ENCODE data around the gene TMCO6.
A peak's percentile ranks its signal among the peaks of the same experiment; 100 is the strongest.
"Not testable (repeated sequence)": the region's sequence is repeated elsewhere in the genome, so short reads cannot be mapped to it uniquely, and the experiment has no call there.

Gene TMCO6

GRCh38 chr5:140603734-140604133, 35.5 kb upstream of the TMCO6 start:
- no peak overlapping the region for H3K27ac ChIP-seq (ENCODE audit: low read length)

GRCh38 chr5:140605879-140606278, 33.4 kb upstream of the TMCO6 start:
- Histone ChIP-seq H3K9me3 (ENCODE audit: control insufficient read depth in 1 of 2, low read length in 2 of 2) (no peaks in the 10 kb centered on the region), H3K36me3 (ENCODE audit: control insufficient read depth in 1 of 2, insufficient read depth in 2 of 2, low read length in 2 of 2) (no peaks in the 10 kb centered on the region), H3K27me3 (ENCODE audit: low read depth, low read length) (no peaks in the 10 kb centered on the region), H3K4me1 (ENCODE audit: control insufficient read depth in 1 of 2, insufficient read depth in 2 of 2, low read length in 2 of 2) (peaks cover 0 to 9% of the 10 kb centered on the region in 2 donors), H3K27ac (ENCODE audit: low read length) (no peak overlapping the region), H3K4me3 (ENCODE audit: low read depth in 1 of 2, low read length in 2 of 2) (no peak overlapping the region)

More at GRCh38 chr5:140603734-140604133, 35.5 kb upstream of the TMCO6 start:
- H3K9me3 ChIP-seq (ENCODE audit: control insufficient read depth in 1 of 2, low read length in 2 of 2): no peaks in the 10 kb centered on the region
- H3K36me3 ChIP-seq (ENCODE audit: control insufficient read depth in 1 of 2, insufficient read depth in 2 of 2, low read length in 2 of 2): no peaks in the 10 kb centered on the region
- no peak overlapping the region for H3K4me3 ChIP-seq (ENCODE audit: low read depth in 1 of 2, low read length in 2 of 2)
- H3K4me1 ChIP-seq (ENCODE audit: control insufficient read depth in 1 of 2, insufficient read depth in 2 of 2, low read length in 2 of 2): peaks cover 0 to 6% of the 10 kb centered on the region in 2 donors
- no peaks in the 10 kb centered on the region for H3K27me3 ChIP-seq (ENCODE audit: low read depth, low read length)

GRCh38 chr5:140607031-140607430, 32.2 kb upstream of the TMCO6 start:
- Histone ChIP-seq H3K4me3 (ENCODE audit: low read depth in 1 of 2, low read length in 2 of 2) (no peak overlapping the region), H3K27ac (ENCODE audit: low read length) (no peak overlapping the region)

GRCh38 chr5:140608722-140609121, 30.5 kb upstream of the TMCO6 start:
- Histone ChIP-seq H3K36me3 (ENCODE audit: control insufficient read depth in 1 of 2, insufficient read depth in 2 of 2, low read length in 2 of 2) (no peaks in the 10 kb centered on the region), H3K4me3 (ENCODE audit: low read depth in 1 of 2, low read length in 2 of 2) (no peak overlapping the region), H3K4me1 (ENCODE audit: control insufficient read depth in 1 of 2, insufficient read depth in 2 of 2, low read length in 2 of 2) (peaks cover 0 to 9% of the 10 kb centered on the region in 2 donors), H3K9me3 (ENCODE audit: control insufficient read depth in 1 of 2, low read length in 2 of 2) (no peaks in the 10 kb centered on the region), H3K27ac (ENCODE audit: low read length) (peak overlapping the region; percentile 63), H3K27me3 (ENCODE audit: low read depth, low read length) (no peaks in the 10 kb centered on the region)

More at GRCh38 chr5:140607031-140607430, 32.2 kb upstream of the TMCO6 start:
- Histone ChIP-seq H3K27me3 (ENCODE audit: low read depth, low read length) (no peaks in the 10 kb centered on the region), H3K36me3 (ENCODE audit: control insufficient read depth in 1 of 2, insufficient read depth in 2 of 2, low read length in 2 of 2) (no peaks in the 10 kb centered on the region), H3K9me3 (ENCODE audit: control insufficient read depth in 1 of 2, low read length in 2 of 2) (no peaks in the 10 kb centered on the region), H3K4me1 (ENCODE audit: control insufficient read depth in 1 of 2, insufficient read depth in 2 of 2, low read length in 2 of 2) (peaks cover 0 to 9% of the 10 kb centered on the region in 2 donors)

- no peak overlapping the region for H3K4me3 ChIP-seq (ENCODE audit: low read depth in 1 of 2, low read length in 2 of 2)
- H3K36me3 ChIP-seq (ENCODE audit: control insufficient read depth in 1 of 2, insufficient read depth in 2 of 2, low read length in 2 of 2): no peaks in the 10 kb centered on the region
- H3K4me1 ChIP-seq (ENCODE audit: control insufficient read depth in 1 of 2, insufficient read depth in 2 of 2, low read length in 2 of 2): peaks cover 0 to 9% of the 10 kb centered on the region in 2 donors
- H3K27me3 ChIP-seq (ENCODE audit: low read depth, low read length): no peaks in the 10 kb centered on the region
- H3K27ac ChIP-seq (ENCODE audit: low read length): peak overlapping the region; percentile 63
- H3K9me3 ChIP-seq (ENCODE audit: control insufficient read depth in 1 of 2, low read length in 2 of 2): no peaks in the 10 kb centered on the region
Observed at GRCh38 chr5:140609126-140609525, 30.1 kb upstream of the TMCO6 start.

GRCh38 chr5:140611020-140611521, 28.2 kb upstream of the TMCO6 start:
- H3K4me1 ChIP-seq (ENCODE audit: control insufficient read depth in 1 of 2, insufficient read depth in 2 of 2, low read length in 2 of 2): peaks cover 0 to 9% of the 10 kb centered on the region in 2 donors
- H3K36me3 ChIP-seq (ENCODE audit: control insufficient read depth in 1 of 2, insufficient read depth in 2 of 2, low read length in 2 of 2): no peaks in the 10 kb centered on the region
- peak overlapping the region; percentile 25 for H3K27ac ChIP-seq (ENCODE audit: low read length)
- no peaks in the 10 kb centered on the region for H3K27me3 ChIP-seq (ENCODE audit: low read depth, low read length)
- H3K9me3 ChIP-seq (ENCODE audit: control insufficient read depth in 1 of 2, low read length in 2 of 2): no peaks in the 10 kb centered on the region
- no peak overlapping the region for H3K4me3 ChIP-seq (ENCODE audit: low read depth in 1 of 2, low read length in 2 of 2)

GRCh38 chr5:140622301-140622700, 16.9 kb upstream of the TMCO6 start:
- H3K4me1 ChIP-seq (ENCODE audit: control insufficient read depth in 1 of 2, insufficient read depth in 2 of 2, low read length in 2 of 2): no peaks in the 10 kb centered on the region
- H3K4me3 ChIP-seq (ENCODE audit: low read depth in 1 of 2, low read length in 2 of 2): no peak overlapping the region
- no peak overlapping the region for H3K27ac ChIP-seq (ENCODE audit: low read length)
- H3K36me3 ChIP-seq (ENCODE audit: control insufficient read depth in 1 of 2, insufficient read depth in 2 of 2, low read length in 2 of 2): no peaks in the 10 kb centered on the region
- no peaks in the 10 kb centered on the region for H3K9me3 ChIP-seq (ENCODE audit: control insufficient read depth in 1 of 2, low read length in 2 of 2)
- no peaks in the 10 kb centered on the region for H3K27me3 ChIP-seq (ENCODE audit: low read depth, low read length)

- not testable (repeated sequence) for H3K27ac ChIP-seq (ENCODE audit: low read length); H3K27me3 ChIP-seq (ENCODE audit: low read depth, low read length); H3K9me3 ChIP-seq (ENCODE audit: control insufficient read depth in 1 of 2, low read length in 2 of 2); H3K36me3 ChIP-seq (ENCODE audit: control insufficient read depth in 1 of 2, insufficient read depth in 2 of 2, low read length in 2 of 2); H3K4me3 ChIP-seq (ENCODE audit: low read depth in 1 of 2, low read length in 2 of 2); H3K4me1 ChIP-seq (ENCODE audit: control insufficient read depth in 1 of 2, insufficient read depth in 2 of 2, low read length in 2 of 2)
Observed at GRCh38 chr5:140623061-140623460, 16.2 kb upstream of the TMCO6 start.

- H3K27ac ChIP-seq (ENCODE audit: low read length); H3K4me3 ChIP-seq (ENCODE audit: low read depth in 1 of 2, low read length in 2 of 2); H3K4me1 ChIP-seq (ENCODE audit: control insufficient read depth in 1 of 2, insufficient read depth in 2 of 2, low read length in 2 of 2); H3K9me3 ChIP-seq (ENCODE audit: control insufficient read depth in 1 of 2, low read length in 2 of 2); H3K27me3 ChIP-seq (ENCODE audit: low read depth, low read length); H3K36me3 ChIP-seq (ENCODE audit: control insufficient read depth in 1 of 2, insufficient read depth in 2 of 2, low read length in 2 of 2): not testable (repeated sequence)
Observed at GRCh38 chr5:140624886-140625285, 14.4 kb upstream of the TMCO6 start.

- Histone ChIP-seq H3K27ac (ENCODE audit: low read length) (no peak overlapping the region), H3K4me3 (ENCODE audit: low read depth in 1 of 2, low read length in 2 of 2) (no peak overlapping the region), H3K4me1 (ENCODE audit: control insufficient read depth in 1 of 2, insufficient read depth in 2 of 2, low read length in 2 of 2) (peaks cover 0 to 10% of the 10 kb centered on the region in 2 donors), H3K36me3 (ENCODE audit: control insufficient read depth in 1 of 2, insufficient read depth in 2 of 2, low read length in 2 of 2) (no peaks in the 10 kb centered on the region), H3K27me3 (ENCODE audit: low read depth, low read length) (no peaks in the 10 kb centered on the region), H3K9me3 (ENCODE audit: control insufficient read depth in 1 of 2, low read length in 2 of 2) (no peaks in the 10 kb centered on the region)
Observed at GRCh38 chr5:140627972-140628371, 11.3 kb upstream of the TMCO6 start.

- Histone ChIP-seq H3K4me1 (ENCODE audit: control insufficient read depth in 1 of 2, insufficient read depth in 2 of 2, low read length in 2 of 2) (peaks cover 0 to 15% of the 10 kb centered on the region in 2 donors), H3K9me3 (ENCODE audit: control insufficient read depth in 1 of 2, low read length in 2 of 2) (no peaks in the 10 kb centered on the region), H3K27ac (ENCODE audit: low read length) (no peak overlapping the region), H3K36me3 (ENCODE audit: control insufficient read depth in 1 of 2, insufficient read depth in 2 of 2, low read length in 2 of 2) (no peaks in the 10 kb centered on the region), H3K4me3 (ENCODE audit: low read depth in 1 of 2, low read length in 2 of 2) (no peak overlapping the region), H3K27me3 (ENCODE audit: low read depth, low read length) (no peaks in the 10 kb centered on the region)
Observed at GRCh38 chr5:140628711-140629110, 10.5 kb upstream of the TMCO6 start.

- H3K9me3 ChIP-seq (ENCODE audit: control insufficient read depth in 1 of 2, low read length in 2 of 2): no peaks in the 10 kb centered on the region
- H3K4me3 ChIP-seq (ENCODE audit: low read depth in 1 of 2, low read length in 2 of 2): peak overlapping the region; percentile 84 to 86
- H3K36me3 ChIP-seq (ENCODE audit: control insufficient read depth in 1 of 2, insufficient read depth in 2 of 2, low read length in 2 of 2): no peaks in the 10 kb centered on the region
- H3K27ac ChIP-seq (ENCODE audit: low read length): peak overlapping the region; percentile 72
- peaks cover 0 to 15% of the 10 kb centered on the region in 2 donors for H3K4me1 ChIP-seq (ENCODE audit: control insufficient read depth in 1 of 2, insufficient read depth in 2 of 2, low read length in 2 of 2)
- no peaks in the 10 kb centered on the region for H3K27me3 ChIP-seq (ENCODE audit: low read depth, low read length)
Observed at GRCh38 chr5:140630292-140631035, 8.8 kb upstream of the TMCO6 start.
